NCI-H748 (cell line): ENCODE data around the gene GPSM1.

Experiments
- DNase-seq: peaks from one replicate; lab custom pipeline; 2025; ENCODE audit not compliant: unreplicated experiment; lab: John Stamatoyannopoulos, UW

Gene GPSM1

GRCh38 chr9:136331030-136331429, 3.7 kb downstream of the GPSM1 start:
- no peak for DNase-seq

GRCh38 chr9:136331556-136332481, 4.5 kb downstream of the GPSM1 start:
- DNase-seq = no peak

GRCh38 chr9:136332482-136332983, 5.2 kb downstream of the GPSM1 start:
- no peak for DNase-seq

- DNase-seq = no peak
Measured at GRCh38 chr9:136333045-136333444, 5.7 kb downstream of the GPSM1 start.

- no peak for DNase-seq
Measured at GRCh38 chr9:136333486-136333885, 6.1 kb downstream of the GPSM1 start.

GRCh38 chr9:136334541-136334940, 7.2 kb downstream of the GPSM1 start:
- no peak for DNase-seq

- no peak for DNase-seq
Measured at GRCh38 chr9:136335296-136336155, 8.2 kb downstream of the GPSM1 start.

GRCh38 chr9:136336156-136336870, 9.0 kb downstream of the GPSM1 start:
- no peak for DNase-seq

GRCh38 chr9:136336881-136337280, 9.5 kb downstream of the GPSM1 start:
- DNase-seq = no peak

GRCh38 chr9:136337416-136338395, 10.4 kb downstream of the GPSM1 start:
- no peak for DNase-seq

- DNase-seq = no peak
Measured at GRCh38 chr9:136338511-136338910, 11.2 kb downstream of the GPSM1 start.

- peak; percentile 68 for DNase-seq
Measured at GRCh38 chr9:136339173-136339957, 12.0 kb downstream of the GPSM1 start.

GRCh38 chr9:136339958-136340310, 12.6 kb downstream of the GPSM1 start:
- no peak for DNase-seq

GRCh38 chr9:136340356-136341041, 13.2 kb downstream of the GPSM1 start:
- no peak for DNase-seq

GRCh38 chr9:136341042-136341655, 13.8 kb downstream of the GPSM1 start:
- DNase-seq = no peak

- DNase-seq = no peak
Measured at GRCh38 chr9:136341769-136342168, 14.4 kb downstream of the GPSM1 start.

- DNase-seq = peak; percentile 78
Measured at GRCh38 chr9:136342181-136343120, 15.1 kb downstream of the GPSM1 start.
